Activated gamma-delta T cell treated with Interleukin-2 at 50 U/mL for 16 hours (primary cell): Measurements from ENCODE around the gene DND1.
A peak's percentile ranks its signal among the peaks of the same experiment; 100 is the strongest.
"Not testable (repeated sequence)": the region's sequence is repeated elsewhere in the genome, so short reads cannot be mapped to it uniquely, and the experiment has no call there.

Experiments
- DNase-seq: peaks from one replicate; pipeline ENCODE4 v3.0.0-alpha.2; 2020

DND1 gene

DNA sequence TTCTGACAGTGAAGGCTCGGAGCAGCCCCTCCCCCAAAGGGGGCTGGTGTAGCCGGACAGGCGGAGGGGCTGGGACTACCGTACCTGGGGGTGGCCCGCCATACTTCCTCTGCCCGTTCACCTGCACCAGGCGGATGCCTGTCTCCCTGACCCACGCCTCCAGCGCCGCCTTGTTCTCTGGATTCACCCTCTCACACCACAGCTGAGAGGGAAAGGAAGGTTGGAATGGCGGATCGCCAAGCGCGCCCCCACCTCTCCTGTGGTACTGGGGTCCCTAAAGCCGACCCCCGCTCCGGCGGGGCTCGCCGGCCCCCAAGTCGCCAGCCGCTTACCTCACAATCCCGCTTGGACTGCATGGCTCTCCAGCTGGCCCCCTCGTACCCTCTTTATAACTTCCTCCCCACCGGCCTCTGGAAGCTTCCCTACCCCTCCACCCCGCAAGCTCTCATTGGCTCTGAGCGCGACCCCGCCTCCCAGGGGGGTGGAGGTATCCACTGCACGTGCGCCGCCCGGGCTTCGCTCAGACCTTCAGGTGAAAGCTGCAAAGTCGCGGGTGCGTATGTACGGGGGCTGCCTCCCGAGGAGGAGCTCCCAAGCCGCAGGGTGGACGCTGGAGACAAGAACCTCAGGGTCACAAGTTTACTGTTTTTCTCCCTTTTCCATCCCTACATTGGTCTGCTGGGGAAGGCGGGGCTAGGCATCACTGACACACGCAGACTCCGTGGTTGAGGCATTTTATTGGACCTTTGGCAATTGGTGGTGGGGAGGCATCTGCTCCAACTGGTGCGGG lies at the start of gene DND1:
Gene DND1, minus strand, starts transcription at position 390 of the 790 bp plus-strand sequence. Its CDS starts 34 bp downstream, at position 356.
- no peak for DNase-seq

DNA sequence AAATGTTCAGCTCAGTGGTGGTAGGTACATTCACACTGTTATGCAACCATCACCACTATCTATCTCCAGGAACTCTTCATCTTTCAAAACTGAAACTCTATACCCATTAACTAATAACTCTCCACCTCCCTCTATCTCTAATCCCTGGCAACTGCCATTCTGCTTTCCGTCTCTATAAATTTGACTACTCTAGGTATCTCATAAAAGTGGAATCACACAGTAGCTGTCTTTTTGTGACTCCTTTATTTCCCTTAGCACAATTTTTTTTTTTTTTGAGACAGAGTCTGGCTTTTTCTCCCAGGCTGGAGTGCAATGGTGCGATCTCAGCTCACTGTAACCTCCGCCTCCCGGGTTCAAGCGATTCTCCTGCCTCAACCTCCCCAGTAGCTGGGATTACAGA lies 48.0 kb upstream of the DND1 start:
- not testable (repeated sequence) for DNase-seq

DNA sequence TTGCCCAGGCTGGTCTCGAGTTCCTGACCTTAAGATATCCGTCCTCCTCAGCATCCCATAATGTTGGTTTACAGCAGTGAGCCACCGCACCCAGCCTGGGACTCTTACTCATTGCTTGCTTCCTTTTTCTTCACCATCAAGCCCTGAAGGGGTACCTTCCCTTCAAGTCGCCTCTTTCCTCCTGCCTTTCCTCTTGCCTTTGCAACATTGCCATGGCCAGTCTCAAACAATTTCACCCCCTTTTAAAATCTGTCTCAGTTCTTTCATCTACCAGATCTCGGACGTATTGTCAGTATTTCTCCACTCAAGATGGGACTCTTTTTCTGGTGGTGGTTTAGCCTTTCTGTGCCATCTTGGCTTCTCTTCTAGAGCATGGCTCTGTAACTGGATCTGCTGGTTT lies 47.4 kb upstream of the DND1 start:
- not testable (repeated sequence) for DNase-seq

DNA sequence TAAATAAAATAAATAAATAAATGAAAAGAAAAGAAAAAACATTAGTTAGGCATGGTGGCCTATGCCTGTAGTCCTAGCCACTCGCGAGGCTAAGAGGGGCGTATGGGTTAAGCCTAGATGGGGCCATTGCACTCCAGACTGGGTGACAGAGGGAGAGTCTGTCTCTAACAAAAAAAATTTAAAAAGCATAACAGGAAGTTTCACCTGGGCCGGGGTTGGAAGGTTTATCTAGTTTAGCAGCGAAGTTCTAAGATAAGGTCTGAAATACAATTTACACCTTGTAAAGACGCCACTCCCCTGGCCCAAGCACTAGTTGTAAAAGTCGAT lies 44.9 kb upstream of the DND1 start:
- no peak for DNase-seq

DNA sequence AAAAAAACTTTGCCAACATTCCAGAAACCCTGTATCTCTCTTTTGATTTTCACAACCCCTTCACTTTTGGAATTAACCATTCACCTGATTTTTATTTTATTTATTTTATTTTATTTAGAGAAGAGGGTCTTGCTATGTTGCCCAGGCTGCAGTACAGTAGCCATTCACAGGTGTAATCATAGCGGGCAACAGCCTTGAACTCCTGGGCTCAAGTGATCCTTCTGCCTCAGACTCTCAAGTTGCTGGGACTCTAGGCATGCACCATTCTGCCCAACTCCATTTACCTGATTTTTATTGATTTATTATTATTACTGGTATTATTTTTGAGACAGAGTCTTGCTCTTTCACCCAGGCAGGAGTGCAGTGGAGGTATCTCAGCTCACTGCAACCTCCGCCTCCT lies 42.9 kb upstream of the DND1 start:
- DNase-seq, result not testable (repeated sequence)

DNA sequence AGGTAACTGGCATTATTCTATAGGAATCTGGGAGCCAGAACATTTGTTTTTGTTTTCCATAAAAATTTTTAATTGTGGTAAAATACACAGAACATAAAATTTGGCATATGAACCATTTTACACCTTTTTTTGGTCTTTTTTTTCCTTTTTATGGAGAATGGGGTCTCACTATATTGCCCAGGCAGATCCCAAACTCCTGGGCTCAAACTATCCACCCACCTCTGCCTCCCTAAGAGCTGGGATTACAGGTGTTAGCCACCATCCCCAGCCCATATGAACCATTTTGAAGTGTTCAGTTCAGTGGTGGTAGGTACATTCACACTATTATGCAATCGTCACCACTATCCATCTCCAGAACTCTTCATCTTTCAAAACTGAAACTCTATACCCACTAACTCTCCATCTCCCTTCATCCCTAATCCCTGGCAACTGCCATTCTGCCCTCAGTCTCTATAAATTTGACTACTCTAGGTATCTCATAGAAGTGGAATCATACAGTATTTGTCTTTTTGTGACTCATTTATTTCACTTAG lies 40.3 kb upstream of the DND1 start:
- DNase-seq, result no peak

DNA sequence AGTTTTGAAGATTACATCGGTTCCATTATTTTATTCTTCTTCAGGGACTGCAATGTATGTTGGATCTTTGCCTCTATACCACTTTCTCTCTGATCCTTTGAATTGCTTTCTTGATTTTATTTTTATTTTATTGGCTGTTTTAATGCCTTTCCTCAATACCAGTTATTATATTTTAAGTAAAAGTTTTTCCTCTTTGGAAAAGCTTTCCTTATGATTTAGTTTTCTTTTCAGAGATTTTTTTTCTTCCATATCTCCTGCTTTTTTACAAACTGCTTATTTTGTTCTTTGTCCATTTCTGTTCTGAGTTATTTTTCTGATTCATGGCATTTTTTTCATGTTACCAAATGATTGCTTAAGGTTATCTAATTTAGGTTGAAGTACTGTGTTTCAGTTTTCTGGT lies 38.4 kb upstream of the DND1 start:
- DNase-seq, result no peak

DNA sequence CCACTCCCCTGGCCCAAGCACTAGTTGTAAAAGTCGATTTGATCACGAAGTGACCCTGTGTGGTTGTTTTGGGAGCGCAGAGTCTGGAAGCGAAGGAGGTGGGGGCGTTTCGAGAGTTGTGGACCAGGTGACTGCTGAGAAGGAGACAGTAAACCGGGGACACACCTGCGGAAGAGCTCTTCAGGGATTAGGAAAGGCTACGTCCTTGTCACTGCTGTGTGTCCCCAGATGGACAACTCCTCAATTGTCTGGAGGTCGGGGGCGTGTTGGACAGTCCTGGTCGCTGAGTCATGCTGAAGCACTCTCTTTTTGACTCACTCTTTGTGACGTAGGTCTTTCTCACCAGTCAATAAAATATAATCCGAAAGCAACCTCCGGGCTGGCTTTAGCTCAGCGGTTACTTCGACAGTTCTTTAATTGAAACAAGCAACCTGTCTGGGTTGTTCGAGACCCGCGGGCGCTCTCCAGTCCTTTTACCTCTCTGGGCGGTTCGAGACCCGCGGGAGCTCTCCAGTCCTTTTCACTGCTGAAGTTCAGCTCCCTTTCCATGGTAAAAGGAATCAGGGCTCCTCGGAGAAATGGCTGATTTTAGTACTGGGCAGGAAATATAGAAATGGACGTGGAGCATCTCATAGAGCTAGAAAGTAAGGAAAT lies 37.6 kb upstream of the DND1 start:
- peak; percentile 86 for DNase-seq

DNA sequence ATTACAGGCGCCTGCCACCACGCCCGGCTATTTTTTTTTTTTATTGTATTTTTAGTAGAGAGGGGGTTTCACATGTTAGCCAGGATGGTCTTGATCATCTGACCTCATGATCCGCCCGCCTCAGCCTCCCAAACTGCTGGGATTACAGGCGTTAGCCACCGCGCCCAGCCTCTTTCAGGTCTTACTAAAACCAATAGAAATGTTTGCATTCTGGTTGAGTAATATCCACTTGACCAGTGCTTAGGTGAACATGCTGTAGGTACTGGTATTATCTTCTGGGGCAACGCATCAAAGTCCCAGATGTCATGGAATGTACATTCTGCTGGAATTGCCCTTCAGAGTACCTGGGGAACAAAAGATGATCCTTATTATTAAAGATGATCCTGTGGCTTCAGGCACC lies 35.4 kb upstream of the DND1 start:
- not testable (repeated sequence) for DNase-seq

DNA sequence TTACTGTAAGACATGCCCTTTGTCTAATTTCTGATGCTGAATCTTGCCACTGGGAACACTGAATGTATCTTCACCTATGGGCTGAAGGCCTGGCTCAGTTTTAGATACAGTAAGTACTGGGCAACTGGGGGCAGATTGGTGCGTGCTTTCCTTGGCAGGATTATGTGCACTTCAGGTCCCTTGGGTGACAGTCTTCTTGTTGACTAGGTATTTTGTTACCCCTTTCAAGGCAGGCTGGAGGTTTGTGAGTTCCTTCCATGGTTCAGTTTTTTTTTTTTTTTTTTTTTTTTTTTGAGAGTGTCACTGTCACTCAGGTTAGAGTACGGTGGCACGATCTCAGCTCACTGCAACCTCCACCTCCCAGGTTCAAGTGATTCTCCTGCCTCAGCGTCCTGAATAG lies 34.4 kb upstream of the DND1 start:
- DNase-seq, result no peak

DNA sequence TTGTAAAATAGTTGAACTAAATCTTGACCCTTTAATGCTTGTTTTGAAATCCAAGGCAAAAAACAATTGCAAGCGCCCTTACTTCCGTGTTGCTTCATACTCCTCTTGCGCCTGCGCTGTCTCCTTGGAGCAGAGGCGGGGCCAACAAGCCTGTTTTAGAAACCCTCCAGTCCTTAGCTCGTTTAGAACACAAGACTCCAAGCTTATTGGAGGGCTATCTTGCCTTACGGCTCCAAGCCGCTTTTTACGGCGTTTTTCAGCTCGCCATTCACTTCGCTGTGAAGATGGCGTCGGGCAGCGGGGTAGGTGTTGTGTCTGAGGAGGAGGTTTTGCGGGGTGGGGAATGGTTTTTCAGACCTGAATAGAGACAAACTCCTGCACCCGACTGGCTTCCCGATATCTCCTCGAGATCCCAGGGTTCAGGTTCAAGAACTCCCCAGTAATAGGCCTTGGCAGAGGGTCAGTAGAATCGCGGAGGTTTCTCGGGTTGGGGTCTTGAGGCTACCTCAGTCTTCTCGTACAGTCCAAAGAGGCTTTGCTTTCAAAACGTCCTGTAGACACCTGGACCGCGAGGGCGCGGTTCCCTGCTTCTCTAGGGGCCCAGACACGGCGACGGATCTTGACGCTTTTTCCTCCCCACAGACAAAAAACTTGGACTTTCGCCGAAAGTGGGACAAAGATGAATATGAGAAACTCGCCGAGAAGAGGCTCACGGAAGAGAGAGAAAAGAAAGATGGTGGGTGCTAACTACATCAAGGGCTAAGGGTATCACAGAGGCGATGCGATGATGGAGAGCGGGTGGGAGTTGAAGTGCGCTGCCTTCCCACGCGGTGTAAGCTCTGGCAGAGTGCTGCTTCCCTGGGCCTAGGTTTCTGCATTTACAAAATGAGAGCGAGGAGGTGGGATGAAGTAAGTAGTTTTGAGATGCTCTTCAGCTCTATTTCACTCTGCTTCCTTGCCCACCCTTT lies 27.1 kb upstream of the DND1 start, which contains the start of gene ZMAT2:
Gene ZMAT2, plus strand, starts transcription at position 271 of the 968 bp plus-strand sequence. Its CDS starts 14 bp downstream, at position 285.
- DNase-seq, result peak; percentile 92

DNA sequence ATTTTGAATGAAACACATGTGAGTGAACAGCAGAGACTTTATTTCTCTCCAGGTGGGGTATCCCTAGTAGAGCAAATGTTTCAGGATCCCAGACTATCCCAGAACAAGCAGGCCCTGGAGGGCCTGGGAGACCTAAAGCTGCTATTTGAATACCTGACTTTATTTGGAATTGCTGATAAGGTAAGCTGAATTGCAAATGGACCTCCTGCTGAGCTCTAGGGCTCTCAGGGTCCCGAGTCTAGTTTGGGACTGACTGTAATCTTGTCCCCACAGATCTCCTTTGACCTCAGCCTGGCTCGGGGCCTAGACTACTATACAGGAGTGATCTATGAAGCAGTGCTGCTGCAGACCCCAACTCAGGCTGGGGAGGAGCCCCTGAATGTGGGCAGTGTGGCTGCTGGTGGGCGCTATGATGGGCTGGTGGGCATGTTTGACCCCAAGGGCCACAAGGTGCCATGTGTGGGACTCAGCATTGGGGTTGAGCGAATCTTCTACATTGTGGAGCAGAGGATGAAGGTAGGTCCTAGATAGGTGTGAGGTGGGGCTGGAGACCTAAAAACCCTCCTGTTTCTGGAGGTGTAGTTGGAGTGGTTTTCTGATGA lies 23.6 kb upstream of the DND1 start:
- no peak for DNase-seq

DNA sequence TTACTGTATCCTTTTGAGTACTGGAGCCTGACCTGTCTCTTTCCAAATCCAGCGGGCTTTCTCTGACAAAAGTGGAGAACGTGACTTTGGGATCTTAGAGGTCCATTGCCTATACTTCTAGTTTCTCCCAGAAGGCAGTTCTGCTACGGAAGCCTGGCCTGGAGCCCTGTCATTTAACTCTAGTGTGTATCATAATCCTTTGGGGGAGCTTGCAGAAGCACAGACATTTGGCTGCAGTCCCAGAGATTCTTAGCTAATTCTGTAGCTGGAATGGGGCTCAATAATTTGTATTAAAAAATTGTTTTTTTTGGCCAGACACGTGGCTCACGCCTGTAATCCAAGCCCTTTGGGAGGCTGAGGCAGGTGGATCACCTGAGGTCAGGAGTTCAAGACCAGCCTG lies 20.9 kb upstream of the DND1 start:
- no peak for DNase-seq

DNA sequence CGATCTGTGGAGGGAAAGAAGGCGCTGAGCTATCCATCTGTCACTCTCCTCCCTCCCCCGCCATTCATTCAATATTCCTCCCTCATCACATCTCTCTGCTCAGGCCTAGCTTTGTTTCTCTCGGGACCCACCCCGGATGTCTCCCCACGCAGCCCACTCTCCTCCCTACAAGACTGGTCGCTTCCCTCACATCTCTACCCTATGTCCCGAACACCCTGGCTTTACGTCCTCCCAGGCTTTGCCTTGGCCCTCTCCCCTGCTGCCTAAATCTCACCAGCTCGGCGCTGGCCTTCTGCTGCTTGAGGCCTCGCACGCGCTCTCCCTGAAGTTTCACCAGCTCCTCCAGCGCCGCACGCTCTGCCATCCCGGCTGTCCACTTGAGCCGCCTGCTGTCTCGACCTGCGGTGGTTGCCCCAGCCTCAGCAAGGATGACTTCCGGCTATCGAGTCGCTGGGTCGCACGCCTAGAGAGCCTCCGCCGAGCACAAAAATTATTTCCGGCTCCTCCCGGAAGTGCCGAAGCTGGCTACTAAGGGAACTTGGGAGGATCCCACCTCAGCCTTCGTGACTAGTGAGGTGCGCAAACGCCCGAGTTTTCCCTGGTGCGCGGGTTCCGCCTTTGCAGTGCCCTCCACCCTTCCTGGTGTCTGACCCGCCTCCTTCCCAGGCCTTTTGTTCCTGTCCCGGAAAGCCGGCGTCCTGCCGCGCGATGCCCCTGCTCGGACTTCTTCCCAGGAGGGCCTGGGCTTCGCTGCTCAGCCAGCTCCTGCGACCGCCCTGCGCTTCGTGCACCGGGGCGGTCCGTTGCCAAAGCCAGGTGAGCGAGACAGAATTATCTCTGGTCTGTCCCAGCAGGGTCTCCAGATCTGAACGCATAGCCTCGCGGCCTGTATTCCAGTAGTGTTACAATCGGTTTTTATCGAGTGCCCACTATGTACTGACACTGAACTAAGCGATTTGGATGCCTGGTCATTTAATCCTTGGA lies 17.9 kb upstream of the DND1 start, which contains the start of the genes HARS1 and HARS2:
Gene HARS1, minus strand, starts transcription at position 430 of the 984 bp plus-strand sequence. Its CDS starts 66 bp downstream, at position 364.
Gene HARS2, plus strand, starts transcription at position 515 of the 984 bp plus-strand sequence. Its CDS starts 194 bp downstream, at position 709.
- peak; percentile 80 for DNase-seq

DNA sequence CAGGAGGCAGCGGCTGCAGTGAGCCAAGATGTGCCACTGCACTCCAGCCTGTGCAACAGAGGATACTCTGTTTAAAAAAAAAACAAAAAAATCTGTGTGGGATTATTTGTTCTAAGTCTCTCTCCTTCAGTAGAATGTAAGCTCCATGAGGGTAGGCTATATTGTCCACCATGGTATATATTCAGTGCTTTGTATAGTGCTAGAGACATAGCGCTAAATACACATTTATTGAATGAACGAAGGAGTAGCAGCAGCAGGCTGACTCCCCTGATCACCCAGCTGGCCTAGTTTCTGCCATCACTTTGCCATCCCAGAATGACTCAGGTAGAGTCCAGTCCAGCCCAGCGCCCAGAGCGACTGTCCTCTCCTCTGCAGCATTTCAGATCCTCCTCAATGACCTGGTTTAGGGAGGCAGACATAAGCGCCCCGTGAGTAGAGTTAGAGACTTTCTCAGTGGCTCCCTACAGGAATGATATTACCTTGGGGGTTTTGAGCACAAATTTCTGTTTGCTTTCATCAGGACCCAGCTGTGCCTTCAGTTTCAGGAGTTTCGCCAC lies 17.1 kb upstream of the DND1 start:
- DNase-seq, result no peak

DNA sequence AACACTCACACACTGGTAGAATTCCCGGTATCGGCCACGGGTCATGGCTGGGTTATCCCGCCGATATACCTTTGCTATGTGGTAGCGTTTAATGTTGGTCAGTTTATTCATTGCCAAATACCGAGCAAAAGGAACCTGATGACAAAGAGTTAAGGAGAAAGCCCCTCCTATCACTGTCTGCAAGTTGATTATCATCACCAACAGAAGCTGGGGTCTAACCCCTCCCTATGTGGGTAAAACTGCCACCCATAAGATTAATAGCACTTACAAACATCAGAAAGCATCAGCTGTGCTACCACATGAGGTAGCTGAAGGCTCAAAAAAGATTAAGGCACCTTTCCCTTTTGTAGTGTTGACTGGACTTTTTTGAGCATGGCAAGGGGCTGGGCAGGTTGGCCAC lies 5.6 kb upstream of the DND1 start:
- no peak for DNase-seq

DNA sequence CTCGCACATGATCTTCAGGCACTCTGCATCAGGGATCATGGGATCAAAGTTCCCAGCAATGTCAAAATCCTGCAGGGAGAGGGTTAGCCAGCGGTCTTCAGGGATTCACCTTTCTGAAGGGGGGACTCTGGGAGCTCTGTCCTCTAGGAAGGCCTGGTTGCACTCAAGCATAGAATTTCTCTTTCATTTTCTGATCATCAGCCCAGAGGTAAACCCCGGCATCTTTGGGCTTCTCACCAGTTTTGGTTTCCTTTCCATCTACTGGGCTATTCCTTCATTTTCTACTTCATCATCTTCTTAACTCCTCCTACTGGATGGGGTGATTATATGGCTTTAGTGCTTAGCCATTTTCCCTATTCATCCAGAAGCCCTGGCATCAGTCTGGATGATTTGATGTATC lies 4.6 kb upstream of the DND1 start:
- DNase-seq, result no peak

DNA sequence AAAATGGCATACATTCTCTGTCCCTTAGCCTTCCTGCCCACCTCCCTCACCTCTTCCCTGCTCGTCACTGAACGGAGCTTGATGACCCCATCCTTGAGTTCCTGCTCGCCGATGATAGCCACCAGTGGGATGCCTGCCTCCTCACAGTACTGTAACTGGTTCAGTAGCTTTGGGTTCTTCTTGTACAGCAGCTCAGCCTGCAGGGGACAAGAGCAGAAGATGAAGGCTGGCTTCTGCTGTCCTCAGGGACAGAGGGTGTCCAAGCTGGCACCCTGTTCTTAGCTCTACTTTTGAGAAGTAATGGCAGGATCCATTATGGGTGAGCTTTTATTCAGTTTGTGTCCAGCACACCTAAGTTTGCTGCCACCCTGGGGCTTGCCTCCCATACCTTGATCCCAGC lies 1.3 kb upstream of the DND1 start:
- DNase-seq, result no peak

DNA sequence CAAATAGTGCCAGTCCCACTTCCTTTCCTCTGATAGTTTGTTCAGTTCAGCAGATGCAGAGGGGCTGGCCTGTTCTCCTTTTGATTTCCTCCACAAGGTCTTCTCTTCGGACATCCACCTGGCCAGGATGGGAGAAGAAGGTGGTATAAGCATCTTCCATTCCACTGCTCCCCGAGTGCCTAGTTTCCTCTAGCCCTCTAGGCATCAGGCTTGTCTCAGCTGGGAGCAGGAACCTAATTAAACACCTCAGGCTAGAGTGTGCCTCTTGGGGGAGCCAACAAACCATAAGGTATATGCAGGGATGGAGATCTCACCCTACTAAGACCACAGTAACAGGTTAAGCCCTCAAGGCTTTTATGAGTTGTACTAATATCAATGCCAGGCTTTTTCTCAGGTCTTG lies 835 bp upstream of the DND1 start:
- no peak for DNase-seq

DNA sequence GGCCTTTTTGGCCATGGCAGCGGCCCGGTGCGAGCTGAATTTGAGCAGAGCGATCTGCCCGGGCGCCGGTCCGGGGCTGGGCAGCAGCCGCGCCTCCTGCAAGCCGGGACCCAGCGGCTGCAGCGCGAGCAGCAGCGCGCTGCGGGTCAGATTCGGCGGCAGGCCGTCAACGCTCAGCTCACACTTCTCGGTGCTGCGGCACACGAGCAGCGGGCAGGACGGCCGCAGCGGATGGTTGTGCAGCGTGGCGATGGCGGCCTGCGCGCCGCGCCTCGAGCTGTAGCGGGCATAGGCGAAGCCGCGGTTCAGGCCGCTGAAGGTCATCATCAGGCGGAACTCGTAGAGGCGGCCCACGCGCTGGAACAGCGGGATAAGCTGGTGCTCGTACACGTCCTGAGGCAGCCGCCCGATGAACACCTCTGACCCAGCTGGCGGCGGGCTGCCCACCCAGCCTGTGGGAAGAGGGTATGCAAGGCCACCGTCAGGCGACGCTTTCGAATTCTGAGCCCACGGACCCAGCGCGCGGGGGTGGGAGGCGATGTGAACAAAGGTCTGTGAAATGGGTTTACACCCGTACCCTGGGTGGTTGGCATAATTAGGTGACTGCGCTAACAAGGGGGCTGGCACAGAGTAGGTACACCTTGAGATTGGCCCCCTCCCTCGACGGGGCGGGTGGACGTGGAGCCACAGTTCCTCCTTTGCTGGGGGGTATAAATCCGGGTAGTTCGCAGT lies 755 bp downstream of the DND1 start:
- no peak for DNase-seq
